ENCODE results near the gene NRF1. TPM values are rescaled to one million over a fixed set of nuclear protein-coding genes. Genes with fewer than 3 reads are reported as not detected.

The NRF1 gene
- total RNA-seq, 1 experiment from 2014 or later = 14.0 TPM

GRCh38 chr7:129713544-129713943 lies 102.0 kb downstream of the NRF1 start:
- no peak overlapping the region for H3K4me3 ChIP-seq (ENCODE audit: low read depth in 2 of 2, low read length in 2 of 2)
- ChIA-PET POLR2A (no interaction called here), CTCF (no interaction called here)
- BruUV-seq (replicated peaks) = no TSS peak
- peaks cover 7% of the 10 kb centered on the region; the same call in 1 of the 2 replicates for H3K36me3 ChIP-seq (ENCODE audit: control insufficient read depth, insufficient read depth, low read length)
- TF ChIP-seq POLR2AphosphoS5 (IDR thresholded peaks at IDR 0.05; ENCODE audit: low read depth, low read length) (no peak), SIN3A (IDR thresholded peaks at IDR 0.05; ENCODE audit: borderline replicate concordance, insufficient read depth, low read depth, low read length) (no peak), TCF7L2 (IDR thresholded peaks at IDR 0.05; ENCODE audit: low read depth, low read length) (no peak), REST (IDR thresholded peaks at IDR 0.05; ENCODE audit: insufficient read depth in 1 of 2, low read depth in 2 of 2, low read length in 1 of 2) (no peak), CTCF (IDR thresholded peaks at IDR 0.05) (no peak)
- intact Hi-C loops (cut with micrococcal nuclease; ENCODE audit: unreplicated experiment) (no loop called here), in situ Hi-C loops (cut with HindIII; ENCODE audit: low pct_unique_long_range_greater_than_20kb, low sequenced_read_pairs) (no loop called here)
- no peak for DNase-seq (ENCODE audit: low read depth, low spot score)
- no peak overlapping the region for H3K27ac ChIP-seq (ENCODE audit: low read length)
- no peaks in the 10 kb centered on the region for H3K9me3 ChIP-seq (ENCODE audit: control insufficient read depth, insufficient read depth, low read depth, low read length)
- H3K27me3 ChIP-seq (ENCODE audit: control insufficient read depth, insufficient read depth, low read length) = no peaks in the 10 kb centered on the region
- ATAC-seq = no peak
- H3K4me1 ChIP-seq (ENCODE audit: control insufficient read depth, insufficient read depth, low read length) = no peaks in the 10 kb centered on the region

GRCh38 chr7:129714514-129715063 lies 103.1 kb downstream of the NRF1 start:
- H3K27me3 ChIP-seq (ENCODE audit: control insufficient read depth, insufficient read depth, low read length) = no peaks in the 10 kb centered on the region
- no peak overlapping the region for H3K27ac ChIP-seq (ENCODE audit: low read length)
- no peak for TF ChIP-seq CTCF (IDR thresholded peaks at IDR 0.05)
- no peak for TF ChIP-seq SIN3A (IDR thresholded peaks at IDR 0.05; ENCODE audit: borderline replicate concordance, insufficient read depth, low read depth, low read length)
- no peak for TF ChIP-seq TCF7L2 (IDR thresholded peaks at IDR 0.05; ENCODE audit: low read depth, low read length)
- TF ChIP-seq REST (IDR thresholded peaks at IDR 0.05; ENCODE audit: insufficient read depth in 1 of 2, low read depth in 2 of 2, low read length in 1 of 2) = no peak
- TF ChIP-seq POLR2AphosphoS5 (IDR thresholded peaks at IDR 0.05; ENCODE audit: low read depth, low read length) = no peak
- in situ Hi-C loops (cut with HindIII; ENCODE audit: low pct_unique_long_range_greater_than_20kb, low sequenced_read_pairs) (no loop called here), intact Hi-C loops (cut with micrococcal nuclease; ENCODE audit: unreplicated experiment) (no loop called here)
- DNase-seq (ENCODE audit: low read depth, low spot score) = no peak
- CTCF ChIA-PET = no interaction called here
- no peaks in the 10 kb centered on the region for H3K9me3 ChIP-seq (ENCODE audit: control insufficient read depth, insufficient read depth, low read depth, low read length)
- H3K4me1 ChIP-seq (ENCODE audit: control insufficient read depth, insufficient read depth, low read length) = no peaks in the 10 kb centered on the region
- no peak for ATAC-seq
- H3K4me3 ChIP-seq (ENCODE audit: low read depth in 2 of 2, low read length in 2 of 2) = no peak overlapping the region
- H3K36me3 ChIP-seq (ENCODE audit: control insufficient read depth, insufficient read depth, low read length) = peaks cover 7% of the 10 kb centered on the region; the same call in 1 of the 2 replicates
- POLR2A ChIA-PET = no interaction called here
- no TSS peak for BruUV-seq (replicated peaks)
